Tibial artery (tissue), 4 donors: ENCODE data around the gene SCN4B.
"Not testable (repeated sequence)": the region's sequence is repeated elsewhere in the genome, so short reads cannot be mapped to it uniquely, and the experiment has no call there.

Experiments
- DNase-seq, 2 donors: peaks; one replicate each; pipeline ENCODE4 v3.0.0-alpha.2; 2019
- H3K27ac ChIP-seq, 2 donors: fragments of 200-600 bp; sonication (generic) in 1 of 2; 1 replicate in 1 of 2; 2 replicates in 1 of 2; pipeline ENCODE4 v1.5.1; 2018 to 2019; ENCODE audit warnings: mild to moderate bottlenecking in 1 of 2
- H3K27me3 ChIP-seq, 2 donors: fragments of 200-600 bp; sonication (generic) in 1 of 2; one replicate each; pipeline versions ENCODE4 v1.5.1 to v1.6.0; 2016 to 2019
- H3K36me3 ChIP-seq, 3 donors: fragments of 200-600 bp; sonication (generic) in 2 of 3; one replicate each; pipeline ENCODE4 v1.5.1; 2016 to 2019; ENCODE audit warnings: mild to moderate bottlenecking in 2 of 3
- H3K4me1 ChIP-seq, 4 donors: fragments of 200-600 bp; sonication (generic) in 2 of 4; 1 replicate in 3 of 4; 2 replicates in 1 of 4; pipeline ENCODE4 v1.5.1; 2016 to 2019
- H3K4me3 ChIP-seq, 2 donors: fragments of 200-600 bp; sonication (generic) in 1 of 2; 1 replicate in 1 of 2; 2 replicates in 1 of 2; pipeline ENCODE4 v1.5.1; 2018 to 2019; ENCODE audit warnings: mild to moderate bottlenecking in 2 of 2
- H3K9me3 ChIP-seq, 3 donors: fragments of 200-600 bp; sonication (generic) in 1 of 3; one replicate each; pipeline ENCODE4 v1.5.1; 2016 to 2019
- intact Hi-C: fragments of 100-400 bp; cut with DNase I; formaldehyde crosslinking; loops from one replicate; pipeline ENCODE4 v1.15.0; 2023; ENCODE audit warnings: low total_unique reads
- TF ChIP-seq, protein P1 (sequence below), 2 experiments: fragments of 200-600 bp in 1 of 2; fragments of 450-650 bp in 1 of 2; IDR thresholded peaks; one replicate each; pipeline ENCODE4 v1.5.1; 2017 to 2019; ENCODE audit warnings: antibody characterized with exemption in 2 of 2, mild to moderate bottlenecking in 1 of 2, moderate library complexity in 1 of 2

Gene SCN4B

DNA sequence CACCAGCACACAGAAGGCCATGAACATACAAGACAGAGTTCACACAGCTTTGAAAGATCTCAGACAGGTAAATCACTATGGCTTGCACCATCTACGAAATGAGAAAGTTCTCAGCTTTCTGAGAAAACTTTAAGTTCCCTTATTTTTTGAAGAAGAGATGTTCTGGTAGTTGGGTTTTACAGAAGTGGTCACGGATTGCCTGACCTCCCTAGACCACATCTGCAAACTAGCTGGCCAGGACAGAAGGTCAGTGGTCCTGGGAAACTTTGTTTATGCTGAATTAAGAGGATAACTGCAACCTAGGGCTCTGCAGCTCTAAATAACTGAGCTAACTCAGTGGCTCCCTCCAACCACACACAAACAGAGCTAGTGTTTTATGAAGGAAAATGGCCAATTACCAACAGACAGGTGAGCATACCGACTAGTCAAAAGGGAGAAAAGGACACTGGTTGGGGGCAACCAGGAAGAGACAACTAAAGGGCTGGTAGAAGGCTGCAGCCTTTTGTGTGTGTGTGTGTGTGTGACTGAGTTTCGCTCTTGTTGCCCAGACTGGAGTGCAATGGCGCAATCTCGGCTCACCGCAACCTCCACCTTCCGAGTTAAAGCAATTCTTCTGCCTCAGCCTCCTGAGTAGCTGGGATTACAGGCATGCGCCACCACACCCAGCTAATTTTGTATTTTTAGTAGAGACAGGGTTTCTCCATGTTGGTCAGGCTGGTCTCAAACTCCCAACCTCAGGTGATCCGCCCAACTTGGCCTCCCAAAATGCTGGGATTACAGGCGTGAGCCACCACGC is 32.4 kb upstream of the SCN4B start:
- no peaks in the 10 kb centered on the region for H3K9me3 ChIP-seq
- DNase-seq = peak in 1 of 2 donors; percentile 40
- no peak overlapping the region for H3K4me3 ChIP-seq
- H3K27me3 ChIP-seq = peaks cover 0 to 32% of the 10 kb centered on the region in 2 donors
- H3K4me1 ChIP-seq = peaks cover 0 to 8% (median 3%) of the 10 kb centered on the region in 4 donors
- H3K36me3 ChIP-seq = no peaks in the 10 kb centered on the region
- intact Hi-C loops = no loop called here
- H3K27ac ChIP-seq = no peak overlapping the region
- TF ChIP-seq, protein P1, sequence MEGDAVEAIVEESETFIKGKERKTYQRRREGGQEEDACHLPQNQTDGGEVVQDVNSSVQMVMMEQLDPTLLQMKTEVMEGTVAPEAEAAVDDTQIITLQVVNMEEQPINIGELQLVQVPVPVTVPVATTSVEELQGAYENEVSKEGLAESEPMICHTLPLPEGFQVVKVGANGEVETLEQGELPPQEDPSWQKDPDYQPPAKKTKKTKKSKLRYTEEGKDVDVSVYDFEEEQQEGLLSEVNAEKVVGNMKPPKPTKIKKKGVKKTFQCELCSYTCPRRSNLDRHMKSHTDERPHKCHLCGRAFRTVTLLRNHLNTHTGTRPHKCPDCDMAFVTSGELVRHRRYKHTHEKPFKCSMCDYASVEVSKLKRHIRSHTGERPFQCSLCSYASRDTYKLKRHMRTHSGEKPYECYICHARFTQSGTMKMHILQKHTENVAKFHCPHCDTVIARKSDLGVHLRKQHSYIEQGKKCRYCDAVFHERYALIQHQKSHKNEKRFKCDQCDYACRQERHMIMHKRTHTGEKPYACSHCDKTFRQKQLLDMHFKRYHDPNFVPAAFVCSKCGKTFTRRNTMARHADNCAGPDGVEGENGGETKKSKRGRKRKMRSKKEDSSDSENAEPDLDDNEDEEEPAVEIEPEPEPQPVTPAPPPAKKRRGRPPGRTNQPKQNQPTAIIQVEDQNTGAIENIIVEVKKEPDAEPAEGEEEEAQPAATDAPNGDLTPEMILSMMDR (IDR thresholded peaks at IDR 0.05) = no peak

GRCh38 chr11:118183691-118184090 is 31.1 kb upstream of the SCN4B start:
- peak in 1 of 2 donors; percentile 20 for DNase-seq
- H3K36me3 ChIP-seq, H3K9me3 ChIP-seq, intact Hi-C loops, H3K4me3 ChIP-seq, H3K4me1 ChIP-seq, H3K27ac ChIP-seq: not testable (repeated sequence)
- peaks cover 0 to 38% of the 10 kb centered on the region in 2 donors for H3K27me3 ChIP-seq

DNA sequence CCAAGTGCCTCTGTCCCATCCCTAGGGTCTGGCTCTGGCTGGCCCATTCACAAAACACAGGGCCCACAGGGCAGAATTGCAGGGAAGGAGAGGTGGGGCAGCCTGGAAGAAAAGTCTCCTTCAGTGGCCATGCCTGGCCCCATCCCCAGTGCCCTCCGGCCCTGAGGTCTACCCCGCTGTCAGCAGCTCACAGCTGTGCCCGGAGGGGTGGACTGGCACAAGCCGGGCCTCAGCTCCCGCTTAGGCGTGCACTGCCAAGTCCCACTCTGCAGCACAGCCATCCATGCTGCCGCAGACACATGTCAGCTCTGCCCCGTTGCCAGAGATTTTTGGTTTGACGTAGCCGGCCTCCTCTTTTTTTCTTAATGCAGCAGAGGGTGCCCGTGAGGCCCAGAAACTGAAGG is 27.7 kb upstream of the SCN4B start:
- intact Hi-C loops = no loop called here
- Histone ChIP-seq H3K36me3 (no peaks in the 10 kb centered on the region), H3K9me3 (no peaks in the 10 kb centered on the region), H3K27ac (no peak overlapping the region), H3K4me3 (no peak overlapping the region), H3K4me1 (peaks cover 0 to 9% (median 3%) of the 10 kb centered on the region in 4 donors), H3K27me3 (peaks cover 0 to 39% of the 10 kb centered on the region in 2 donors)
- TF ChIP-seq, protein P1 (IDR thresholded peaks at IDR 0.05) = no peak
- DNase-seq = peak; percentile 38 to 61

GRCh38 chr11:118176778-118177134 is 24.1 kb upstream of the SCN4B start:
- no peak for DNase-seq
- H3K9me3 ChIP-seq = no peaks in the 10 kb centered on the region
- intact Hi-C loops = no loop called here
- no peak overlapping the region for H3K27ac ChIP-seq
- H3K4me3 ChIP-seq = no peak overlapping the region
- TF ChIP-seq, protein P1 (IDR thresholded peaks at IDR 0.05) = no peak
- H3K4me1 ChIP-seq = peaks cover 0 to 11% (median 4%) of the 10 kb centered on the region in 4 donors
- H3K36me3 ChIP-seq = no peaks in the 10 kb centered on the region
- H3K27me3 ChIP-seq = peaks cover 0 to 51% of the 10 kb centered on the region in 2 donors

DNA sequence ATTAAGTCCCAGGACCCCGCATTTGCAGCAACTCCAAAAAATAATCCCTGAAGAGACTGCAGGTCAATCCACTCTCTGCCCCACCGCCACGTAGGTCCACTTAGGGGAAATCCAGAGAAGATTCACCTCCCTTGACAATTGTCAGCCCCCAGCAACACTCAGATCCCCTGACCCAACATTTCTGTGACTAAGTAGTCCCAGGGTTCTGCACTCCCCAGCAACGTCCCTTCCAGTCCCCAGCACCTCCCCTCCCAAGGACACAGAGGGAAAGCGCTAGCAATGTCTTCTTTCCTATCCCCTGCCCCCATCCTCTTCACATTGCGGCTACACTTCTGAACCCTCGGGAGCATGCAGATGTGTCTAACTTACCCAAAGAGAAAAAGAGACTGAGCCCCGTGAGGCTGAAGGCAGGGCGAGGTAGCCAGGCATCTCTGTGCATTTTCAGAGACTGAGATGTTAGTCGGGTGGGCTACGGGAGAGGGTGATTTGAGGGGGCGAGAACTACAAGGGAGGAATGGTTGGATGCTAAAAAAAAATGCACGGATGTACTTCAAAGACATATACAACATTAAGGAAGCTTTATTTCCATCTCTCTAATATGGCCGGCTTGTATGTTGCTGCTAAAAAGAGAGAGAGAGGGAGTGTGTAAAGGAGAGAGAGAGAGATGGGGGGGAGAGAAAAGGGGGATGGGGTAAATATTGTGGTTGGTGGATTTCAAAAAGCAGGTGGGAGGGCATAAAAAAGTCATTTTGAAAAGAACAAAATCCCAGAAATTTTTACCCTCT is 23.6 kb upstream of the SCN4B start, which contains the start of gene SCN2B:
Gene SCN2B (minus strand): TSS at position 647 of the 785 bp plus-strand sequence. CDS start 208 bp downstream, at position 439.
- H3K4me1 ChIP-seq = peaks cover 0 to 17% (median 6%) of the 10 kb centered on the region in 4 donors
- intact Hi-C loops = no loop called here
- H3K27me3 ChIP-seq = peaks cover 0 to 53% of the 10 kb centered on the region in 2 donors
- no peak within 1 kb of the TSS for H3K4me3 ChIP-seq
- no peaks in the 10 kb centered on the region for H3K9me3 ChIP-seq
- no peaks in the 10 kb centered on the region for H3K36me3 ChIP-seq
- no peak for DNase-seq
- no peak within 1 kb of the TSS for H3K27ac ChIP-seq
- TF ChIP-seq, protein P1 (IDR thresholded peaks at IDR 0.05) = no peak
